Globus pallidus (tissue), 1 donor: Measurements from ENCODE around the gene BEGAIN.

Experiments used
- DNase-seq: peaks from one replicate; pipeline ENCODE4 v3.0.0-alpha.2; 2015; ENCODE audit warnings: low spot score

BEGAIN gene

DNA sequence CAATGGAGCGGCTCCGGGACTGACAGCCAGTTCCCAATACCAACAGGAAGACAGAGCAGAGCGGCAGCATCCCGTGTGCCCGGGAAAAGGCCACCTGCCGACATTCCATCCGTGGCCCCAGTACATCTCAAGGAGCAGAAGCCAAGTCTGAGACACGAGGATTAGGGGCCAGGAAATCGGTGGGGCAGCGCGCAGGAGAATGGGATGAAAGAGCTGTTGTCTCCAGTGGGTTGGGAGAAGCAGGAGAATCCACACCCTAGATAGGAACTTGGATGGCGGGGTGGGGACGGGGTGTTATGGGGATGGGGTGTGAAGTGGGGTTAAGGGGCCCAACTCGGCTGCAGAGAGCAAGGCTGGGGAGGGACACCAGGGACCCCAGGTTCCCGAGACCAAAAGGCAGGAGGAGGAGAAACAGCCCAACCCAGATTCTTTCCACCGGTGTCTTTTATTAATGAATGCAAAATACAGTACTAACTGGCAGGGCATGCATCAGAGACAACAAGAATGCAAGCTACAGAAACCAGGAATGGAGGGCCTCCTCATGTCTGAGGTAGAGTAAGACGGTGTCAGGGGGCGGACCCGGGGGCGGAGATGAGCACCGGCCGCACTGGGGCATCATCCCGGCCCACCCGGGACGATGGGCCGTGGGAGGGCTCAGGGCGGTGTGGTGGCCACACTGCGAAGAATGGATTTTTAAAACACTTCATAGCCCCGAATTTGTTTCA, 50.3 kb downstream of the BEGAIN start:
- no peak for DNase-seq

DNA sequence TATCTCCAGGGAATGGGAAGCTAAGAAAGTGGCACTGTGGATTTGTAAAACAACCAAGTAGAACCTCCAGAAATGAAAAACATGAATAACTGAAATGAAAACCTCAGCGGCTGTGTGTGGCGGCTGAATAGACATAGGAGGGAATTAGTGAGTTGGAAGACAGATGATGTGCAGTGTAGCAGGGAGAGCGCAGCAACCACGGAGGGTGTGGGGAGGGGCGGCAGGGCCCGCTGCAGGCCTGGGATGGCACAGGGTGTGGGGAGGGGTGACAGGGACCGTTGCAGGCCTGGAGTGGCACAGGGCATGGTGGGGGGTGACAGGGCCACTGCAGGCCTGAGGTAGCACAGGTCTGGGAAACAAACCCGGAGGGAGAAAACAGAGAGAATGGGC, 51.1 kb downstream of the BEGAIN start:
- DNase-seq, result no peak

DNA sequence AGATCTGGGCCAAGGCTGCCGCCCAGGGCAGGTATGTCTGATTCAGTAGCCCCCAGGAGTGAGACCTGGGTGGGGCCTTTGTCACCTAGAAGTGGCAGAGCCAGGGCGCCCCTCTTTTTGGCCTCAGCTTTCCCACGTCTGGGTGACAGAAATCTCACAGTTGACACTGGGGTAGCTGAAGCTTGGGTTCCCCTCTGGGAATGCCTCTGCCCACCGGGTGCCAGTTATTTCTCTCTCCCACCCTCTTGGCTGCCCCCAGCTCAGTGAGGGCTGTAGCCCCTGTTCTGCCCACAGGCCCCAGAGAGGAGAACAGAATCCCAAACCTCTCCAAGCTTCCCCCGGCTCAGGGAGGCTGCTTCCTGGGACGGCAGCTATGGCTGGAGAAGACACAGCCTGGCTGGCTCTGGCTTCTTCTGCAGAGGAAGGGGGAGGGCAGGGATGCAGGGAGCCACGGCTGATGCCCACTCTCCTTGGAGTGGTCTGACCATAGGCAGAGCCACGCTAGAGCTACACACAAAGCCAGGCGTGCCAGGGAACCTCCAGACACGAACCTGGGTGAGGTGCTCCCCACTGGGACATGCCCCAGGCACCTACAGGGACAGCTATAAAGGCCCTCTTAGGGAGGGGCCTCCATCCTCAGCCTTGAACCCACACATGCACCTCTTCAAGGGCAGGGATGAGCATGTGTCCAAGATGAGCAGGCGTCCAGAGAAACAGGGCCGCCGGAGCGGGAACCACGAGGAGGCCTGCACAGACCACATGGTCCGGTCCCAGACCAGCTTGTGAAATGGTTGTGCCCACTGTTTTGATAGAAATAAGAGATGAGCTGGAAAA, 51.7 kb downstream of the BEGAIN start:
- DNase-seq, result no peak

DNA sequence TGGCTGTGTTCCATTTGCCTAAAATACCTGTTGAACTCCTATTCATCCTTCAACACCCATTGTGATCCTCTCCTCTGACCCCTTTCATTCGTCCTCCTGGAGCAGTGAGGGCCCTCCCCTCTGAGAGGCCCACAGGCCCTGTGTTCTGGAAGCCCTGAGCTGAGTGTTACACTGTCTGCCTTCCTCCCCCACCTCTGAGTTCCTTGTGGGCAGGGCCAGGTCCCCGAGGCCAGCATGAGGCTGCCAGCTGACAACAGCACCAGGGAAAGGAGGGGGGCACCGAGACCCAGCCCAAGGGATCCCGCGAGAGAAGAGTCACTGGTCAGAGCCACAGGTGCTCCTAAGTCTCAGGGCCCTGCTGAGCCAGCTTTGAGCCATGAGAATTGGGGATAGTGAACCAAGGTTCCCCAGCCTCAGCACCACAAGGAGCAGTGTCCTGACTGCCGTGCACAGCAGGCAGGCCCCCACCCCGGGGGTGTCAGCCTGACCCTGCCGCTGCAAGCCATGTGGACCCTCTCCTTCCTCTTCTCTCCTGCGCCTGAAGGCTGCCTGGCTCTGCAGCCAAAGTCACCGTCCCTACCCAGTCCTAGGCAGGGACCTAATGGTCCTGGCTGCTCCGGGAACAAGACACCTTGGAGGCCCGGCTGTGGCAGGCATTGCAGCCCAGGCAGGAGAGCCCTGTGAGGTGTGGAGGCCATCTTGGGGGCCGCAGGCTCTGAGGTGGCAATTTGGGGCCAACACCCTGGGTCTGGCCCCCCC, 52.5 kb downstream of the BEGAIN start:
- DNase-seq, result no peak

DNA sequence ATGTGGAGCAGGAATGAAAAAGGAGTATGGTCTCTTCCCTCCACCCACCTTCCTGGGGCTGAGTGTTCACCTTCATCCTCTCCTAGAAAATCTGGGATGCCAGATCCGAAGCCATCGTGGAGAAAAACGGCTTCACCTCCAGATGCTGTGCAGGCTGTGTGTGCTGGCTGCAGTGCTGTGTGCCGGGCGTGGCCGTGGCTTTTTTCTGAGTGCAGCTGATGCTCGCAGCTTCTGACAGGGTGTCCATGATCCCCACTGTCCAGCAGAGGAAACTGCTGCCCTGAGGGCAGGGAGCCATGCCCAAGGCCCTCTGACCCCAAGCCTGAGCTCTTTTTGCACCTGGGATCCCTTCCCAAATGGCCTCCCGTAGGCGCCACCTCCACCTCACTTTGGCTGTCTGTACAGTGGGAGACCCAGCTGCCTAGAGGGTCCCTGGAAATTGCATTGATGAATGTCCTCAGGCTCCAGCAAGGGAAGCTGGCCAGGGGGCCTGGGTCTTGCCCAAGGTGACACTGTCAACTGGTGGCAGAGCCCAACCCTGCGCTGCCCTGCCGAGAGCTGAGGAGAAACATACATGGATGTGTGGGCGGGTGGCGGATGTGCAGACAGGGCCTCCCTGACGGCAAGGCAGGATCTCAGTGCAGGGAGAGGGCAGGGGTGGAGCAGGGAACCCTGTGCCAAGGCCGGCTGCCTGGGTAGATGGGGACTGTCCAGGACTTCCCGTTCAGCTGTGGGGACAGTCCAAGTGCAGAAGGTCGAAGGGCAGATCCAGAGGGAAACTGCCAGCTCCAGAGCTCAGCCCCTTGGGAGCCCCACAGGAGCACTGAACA, 53.3 kb downstream of the BEGAIN start:
- DNase-seq, result no peak

DNA sequence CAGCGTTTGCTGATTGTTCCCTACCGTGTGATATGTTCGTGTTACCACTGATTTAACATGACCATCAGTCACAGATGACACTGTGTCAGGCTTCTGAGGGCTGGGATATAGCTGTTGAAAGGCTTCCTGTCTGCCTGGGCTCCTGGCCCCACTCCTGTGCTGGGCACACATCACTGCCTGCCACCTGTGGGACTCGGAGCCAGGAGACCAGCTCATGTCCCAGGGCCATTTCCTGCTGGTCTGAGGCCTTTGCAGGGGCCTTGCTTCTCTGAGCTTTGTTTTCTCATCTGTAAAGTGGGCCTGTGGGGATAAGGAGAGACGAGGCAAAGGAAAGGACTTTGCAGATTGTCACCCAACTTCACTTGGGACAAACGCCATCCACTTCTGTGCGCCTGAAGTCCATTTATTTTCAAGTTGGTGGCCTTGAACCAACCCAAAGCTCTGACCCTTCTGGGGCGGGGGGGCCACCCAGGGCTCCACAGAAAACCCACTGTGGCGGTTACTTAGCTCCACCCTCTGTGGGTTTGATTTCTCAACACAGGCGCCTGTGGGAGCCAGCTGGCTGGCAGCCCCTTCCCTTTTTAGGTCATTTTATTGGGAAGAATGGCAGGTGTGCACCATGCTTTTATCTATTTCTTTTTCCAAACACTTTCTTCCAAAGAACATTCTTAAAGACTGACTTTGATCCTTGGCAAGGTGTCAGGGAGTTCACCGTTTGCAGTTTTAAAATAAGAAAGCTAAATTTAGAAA, 54.1 kb downstream of the BEGAIN start:
- DNase-seq, result no peak

DNA sequence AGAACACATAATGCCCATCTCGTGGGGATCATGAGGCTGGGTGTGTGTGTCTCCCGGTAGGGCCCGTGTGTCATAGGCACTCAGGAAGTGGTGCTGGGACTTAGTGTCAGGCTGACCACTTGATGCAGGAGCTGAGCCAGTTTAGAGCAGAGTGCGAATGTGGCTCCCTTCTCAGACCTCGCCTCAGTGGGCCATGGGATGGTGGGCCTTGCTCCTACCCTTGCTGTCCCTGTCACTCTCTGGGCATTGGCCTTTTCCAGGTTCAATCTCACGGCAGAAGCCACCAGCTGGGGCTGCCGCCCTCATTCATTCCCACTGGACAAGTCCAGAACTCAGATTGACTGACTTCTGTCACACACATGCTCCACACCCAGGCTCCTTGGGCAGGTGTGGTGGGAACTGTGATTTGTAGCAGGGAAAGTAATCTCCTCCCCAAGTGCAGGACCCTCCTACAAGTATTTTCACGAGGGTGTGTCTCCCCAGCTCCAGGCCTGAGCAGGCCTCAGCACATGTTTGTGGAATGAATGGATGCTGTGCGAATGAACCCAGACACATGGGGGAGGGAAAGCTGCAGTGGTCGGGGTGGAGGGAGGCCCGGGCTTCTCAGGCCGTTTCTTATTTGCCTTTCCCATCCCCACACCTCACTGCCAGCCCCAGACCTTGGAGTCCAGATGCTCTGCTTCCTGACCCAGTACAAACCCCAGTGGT, 54.9 kb downstream of the BEGAIN start:
- DNase-seq, result no peak

DNA sequence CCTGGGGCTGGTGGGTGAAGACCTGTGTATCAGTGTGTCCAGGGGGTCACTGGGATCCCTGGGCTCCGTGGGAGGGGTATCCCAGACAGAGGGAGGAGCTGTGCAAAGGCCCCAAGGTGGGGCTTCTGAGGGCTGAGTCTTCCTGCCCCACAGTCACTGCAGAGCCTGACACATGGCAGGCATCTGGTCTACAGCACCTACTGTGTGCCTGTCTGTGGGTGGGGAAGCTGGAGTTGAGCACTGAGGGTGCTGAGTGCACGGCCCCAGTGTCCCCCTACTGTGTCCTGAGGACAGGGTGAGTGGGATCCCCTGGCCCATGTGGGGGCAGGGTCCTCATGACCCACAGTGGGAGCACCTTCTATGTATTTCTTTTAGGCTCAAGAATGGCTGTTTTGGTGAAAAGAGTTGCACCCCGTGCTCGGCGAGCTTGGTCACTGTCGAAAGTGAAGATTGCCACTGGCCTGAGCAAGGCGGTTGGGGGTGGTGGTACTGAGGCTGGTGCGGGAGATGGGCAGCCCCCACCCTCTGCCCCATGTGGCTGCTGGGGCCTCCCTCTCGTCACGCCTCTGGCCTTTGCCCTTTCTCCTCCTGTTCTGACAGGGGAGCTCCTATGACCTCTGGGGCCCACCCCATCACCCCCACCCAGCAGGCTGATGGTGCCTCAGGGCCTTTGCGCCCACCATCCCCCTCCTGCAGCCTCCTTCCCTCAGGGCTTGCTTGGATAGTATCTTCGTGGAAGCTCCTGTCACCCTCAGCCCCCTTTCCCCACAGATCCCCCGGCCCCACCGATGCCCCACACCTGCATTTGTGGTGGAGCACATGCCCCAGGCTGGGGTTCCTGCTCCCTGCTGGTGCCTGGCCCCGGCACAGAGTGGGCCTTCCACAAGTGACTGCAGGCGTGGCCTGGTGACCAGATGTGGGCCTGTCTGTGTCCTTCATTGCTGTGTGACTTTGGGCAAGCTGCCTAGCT, 55.8 kb downstream of the BEGAIN start:
- no peak for DNase-seq

DNA sequence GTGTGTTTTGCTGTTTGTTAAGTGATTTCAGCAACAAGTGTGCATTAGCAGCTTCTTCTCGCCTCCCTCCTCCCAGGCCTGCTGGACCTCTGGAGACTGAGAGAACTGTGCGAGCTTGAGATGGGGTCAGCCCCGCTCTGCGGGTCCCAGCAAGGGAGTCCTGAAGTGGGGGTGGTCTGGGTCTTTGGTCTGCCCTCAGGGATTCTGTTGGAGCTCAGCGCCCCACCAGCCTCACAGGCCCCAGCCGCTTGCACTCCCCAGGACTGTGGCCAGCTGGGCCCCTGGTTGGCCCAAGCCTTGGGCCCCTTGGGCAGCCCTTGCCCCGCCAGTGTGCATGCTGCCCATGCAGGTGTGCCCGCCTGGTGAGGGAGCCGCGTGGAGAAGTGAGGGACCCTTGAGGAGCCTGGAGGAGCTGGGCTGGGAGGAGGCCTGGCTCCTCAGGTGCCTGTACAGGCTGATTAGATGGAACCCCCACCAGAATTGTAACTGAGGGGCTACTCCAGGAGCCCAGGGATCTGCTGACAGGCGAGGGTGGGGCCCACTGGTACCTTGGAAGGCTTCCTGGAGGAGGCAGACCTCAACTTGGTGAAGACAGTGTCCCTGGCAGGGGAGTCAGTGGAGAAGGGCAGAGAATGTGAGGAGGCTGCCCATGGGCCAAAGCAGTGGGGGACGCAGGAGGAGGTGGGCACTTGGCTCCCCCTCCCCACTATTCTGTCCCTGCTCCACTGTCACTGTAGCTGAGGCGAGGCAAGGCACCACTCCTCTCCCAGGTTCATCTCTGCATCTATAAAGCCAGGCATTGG, 56.7 kb downstream of the BEGAIN start:
- no peak for DNase-seq

DNA sequence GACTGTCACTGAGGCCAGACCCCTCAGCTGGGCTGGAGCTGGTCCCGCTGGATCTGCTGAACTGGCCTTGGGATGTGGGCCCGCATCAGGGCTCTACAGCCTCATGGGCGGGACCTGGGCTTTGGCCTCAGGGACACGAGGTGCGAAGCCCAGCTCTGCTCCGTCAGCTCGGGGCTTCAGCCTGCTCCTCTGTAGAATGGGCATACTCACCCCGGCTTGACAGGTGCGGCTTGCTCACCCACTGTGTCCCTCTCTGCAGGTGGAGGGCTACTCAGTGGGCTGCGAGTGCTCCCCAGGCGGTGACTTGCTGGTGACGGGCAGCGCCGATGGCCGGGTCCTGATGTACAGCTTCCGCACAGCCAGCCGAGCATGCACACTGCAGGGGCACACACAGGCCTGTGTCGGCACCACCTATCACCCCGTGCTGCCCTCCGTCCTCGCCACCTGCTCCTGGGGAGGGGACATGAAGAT, 57.6 kb downstream of the BEGAIN start:
- DNase-seq, result no peak

DNA sequence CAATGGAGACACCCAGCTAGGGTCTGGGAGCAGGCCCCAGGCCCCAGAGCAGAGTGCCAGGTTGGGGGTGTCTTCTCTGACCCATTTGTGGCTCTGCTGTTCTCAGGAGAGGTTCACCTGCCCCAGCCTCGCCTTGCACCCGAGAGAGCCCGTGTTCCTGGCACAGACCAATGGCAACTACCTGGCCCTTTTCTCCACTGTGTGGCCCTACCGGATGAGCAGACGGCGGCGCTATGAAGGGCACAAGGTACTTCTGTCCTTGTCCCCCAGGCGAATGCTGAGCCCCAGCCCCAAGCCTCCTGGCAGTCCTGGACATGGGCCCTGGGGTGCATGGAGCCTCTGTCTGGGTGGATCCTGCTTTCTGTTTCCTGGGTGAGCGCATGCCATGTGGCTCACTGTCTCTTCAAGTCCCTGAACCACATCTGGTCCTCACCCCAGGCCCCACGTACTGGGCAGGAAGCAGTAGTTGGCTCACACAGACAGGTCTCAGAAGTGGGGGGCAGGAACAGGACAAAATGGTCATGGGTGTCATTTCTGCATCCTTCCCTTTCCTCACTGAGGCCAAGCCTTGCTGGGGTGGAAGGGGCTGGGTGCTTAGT, 58.2 kb downstream of the BEGAIN start:
- no peak for DNase-seq

DNA sequence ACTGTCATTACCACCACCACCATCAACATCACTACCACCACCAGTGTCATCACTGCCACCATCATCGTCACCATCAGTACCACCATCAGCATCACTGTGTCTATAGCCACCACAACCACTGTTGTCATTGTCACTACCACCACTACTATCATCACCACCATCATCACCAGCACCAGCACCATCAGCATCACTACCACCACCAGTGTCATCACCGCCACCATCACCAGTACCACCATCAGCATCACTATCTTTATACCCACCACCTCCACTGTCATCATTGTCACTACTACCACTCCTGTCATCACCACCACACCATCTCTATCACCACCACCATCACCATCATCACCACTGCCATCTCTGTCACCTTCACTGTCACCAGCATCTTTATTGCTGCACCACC, 60.6 kb downstream of the BEGAIN start:
- no peak for DNase-seq

DNA sequence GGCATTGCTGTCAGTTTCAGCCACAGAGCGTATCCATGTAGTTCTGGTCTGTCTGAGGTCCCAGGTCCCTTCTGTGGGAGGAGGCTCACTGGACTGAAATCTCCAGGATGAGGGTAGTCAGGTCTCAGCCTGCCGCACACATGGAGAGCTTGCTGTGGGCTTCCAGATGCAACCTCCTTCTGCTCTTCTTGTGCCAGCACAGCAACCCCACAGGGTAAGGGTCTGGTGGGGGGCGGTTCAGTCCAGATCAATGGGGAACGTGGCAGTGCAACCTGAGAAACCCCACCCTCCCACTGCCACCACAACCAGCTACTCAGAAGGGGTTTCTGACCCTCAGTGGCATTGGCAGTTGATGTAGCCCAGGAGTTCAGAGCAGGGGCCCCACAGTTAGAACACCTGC, 61.2 kb downstream of the BEGAIN start:
- DNase-seq, result no peak

DNA sequence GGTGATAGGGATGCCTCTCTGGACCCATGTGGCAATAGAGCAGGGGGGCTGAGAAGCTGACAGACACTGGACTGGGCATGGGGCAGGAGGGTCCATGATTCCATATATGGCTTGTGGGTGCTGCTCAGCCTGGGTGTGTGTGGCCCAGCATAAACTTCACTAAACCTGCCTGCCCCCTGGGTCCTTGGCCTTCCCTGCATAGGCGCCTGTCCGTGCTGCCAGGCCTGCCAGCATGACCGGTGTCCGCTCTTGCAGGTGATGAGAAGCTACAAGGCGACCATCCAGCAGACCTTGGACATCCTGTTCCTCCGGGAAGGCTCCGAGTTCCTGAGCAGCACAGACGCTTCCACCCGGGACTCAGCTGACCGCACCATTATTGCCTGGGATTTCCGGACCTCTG, 61.6 kb downstream of the BEGAIN start:
- no peak for DNase-seq

DNA sequence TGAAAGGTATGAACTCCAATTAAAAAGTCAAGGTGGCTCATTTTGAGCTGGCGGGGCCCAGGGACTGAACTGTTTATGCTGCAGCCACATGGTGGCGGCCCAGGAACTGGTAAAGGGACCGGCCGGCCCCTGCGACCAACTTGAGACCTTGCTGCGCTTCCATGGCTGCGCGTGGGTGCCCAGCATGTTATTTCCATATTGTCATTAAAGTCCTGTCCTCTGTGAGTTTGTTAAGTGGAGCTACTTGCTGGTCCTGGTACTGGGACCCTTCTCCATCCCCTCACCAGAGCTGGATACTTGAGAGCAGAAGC, 62.3 kb downstream of the BEGAIN start:
- DNase-seq, result no peak

DNA sequence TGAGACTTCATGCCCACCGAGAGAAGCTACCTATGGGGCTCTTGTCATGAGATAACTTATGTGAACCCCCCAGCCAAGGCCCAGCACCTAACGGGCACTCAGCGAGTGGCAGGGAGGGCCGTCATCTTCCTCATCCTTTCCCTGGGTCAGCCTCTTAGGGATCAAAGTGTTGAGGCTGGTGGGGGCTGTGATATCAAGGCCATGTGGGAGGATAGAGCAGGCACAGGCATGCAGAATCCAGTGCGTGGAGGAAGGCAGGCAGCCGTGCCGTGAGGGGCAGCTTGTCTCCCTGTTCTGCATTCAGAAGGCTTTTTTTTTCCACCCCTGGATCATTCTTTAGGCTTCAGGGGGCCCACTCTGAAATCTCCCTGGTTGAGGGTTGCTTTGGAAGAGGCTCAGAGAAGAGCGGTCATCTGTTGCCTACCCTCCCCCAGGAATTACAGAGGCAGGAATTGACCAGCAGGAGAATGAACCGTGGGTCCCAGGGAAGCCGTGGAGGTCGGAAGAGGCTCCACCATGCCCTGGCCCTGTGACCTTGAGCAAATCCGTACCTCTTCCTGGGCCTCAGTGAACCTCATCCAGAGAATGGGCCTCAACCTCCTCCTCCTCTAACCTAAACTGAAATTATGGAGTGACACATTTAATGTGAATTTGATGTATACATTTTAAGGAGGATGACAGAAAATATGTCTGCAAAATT, 62.8 kb downstream of the BEGAIN start:
- DNase-seq, result no peak

DNA sequence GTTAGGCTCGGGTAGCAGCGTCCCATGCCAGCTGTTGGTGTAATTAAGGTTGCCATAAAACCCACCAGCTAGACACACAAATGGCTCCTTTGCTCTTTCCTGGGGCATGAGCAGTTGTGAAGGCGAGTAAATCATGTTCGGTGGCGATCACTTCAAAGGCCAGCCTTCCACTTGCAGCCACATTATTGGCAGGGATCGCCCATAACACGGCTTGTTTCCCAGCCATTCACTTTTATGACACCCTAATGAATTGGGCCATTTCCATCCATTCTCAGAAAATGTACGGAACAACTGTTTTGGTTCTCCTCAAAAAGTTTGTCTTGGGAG, 63.4 kb downstream of the BEGAIN start:
- no peak for DNase-seq
